HUDEP-2 (cell line): ENCODE data around the gene C3orf22.

ENCODE experiments used
- DNase-seq, 76 experiments: peaks; one replicate each; lab custom pipeline; 2025; ENCODE audit not compliant: unreplicated experiment in 76 of 76; lab: John Stamatoyannopoulos, UW

The C3orf22 gene

GRCh38 chr3:126516152-126516935 is 42.4 kb downstream of the C3orf22 start:
- no peak for DNase-seq

- no peak for DNase-seq
Observed at GRCh38 chr3:126515066-126515706, 43.5 kb downstream of the C3orf22 start.

GRCh38 chr3:126514161-126514560 is 44.6 kb downstream of the C3orf22 start:
- DNase-seq = no peak

GRCh38 chr3:126512916-126513650 is 45.6 kb downstream of the C3orf22 start:
- no peak for DNase-seq

- peak in 1 of 76 experiments; percentile 10 for DNase-seq
Observed at GRCh38 chr3:126512026-126512425, 46.7 kb downstream of the C3orf22 start.

- DNase-seq = no peak
Observed at GRCh38 chr3:126511291-126511690, 47.4 kb downstream of the C3orf22 start.

GRCh38 chr3:126510308-126510910 is 48.3 kb downstream of the C3orf22 start:
- DNase-seq = no peak

GRCh38 chr3:126509597-126510307 is 49.0 kb downstream of the C3orf22 start:
- DNase-seq = no peak

- no peak for DNase-seq
Observed at GRCh38 chr3:126508564-126508964, 50.2 kb downstream of the C3orf22 start.

- DNase-seq = no peak
Observed at GRCh38 chr3:126507886-126508285, 50.8 kb downstream of the C3orf22 start.

- DNase-seq = no peak
Observed at GRCh38 chr3:126503701-126504100, 55.0 kb downstream of the C3orf22 start.

- no peak for DNase-seq
Observed at GRCh38 chr3:126502656-126503055, 56.1 kb downstream of the C3orf22 start.

- DNase-seq = no peak
Observed at GRCh38 chr3:126501736-126502135, 57.0 kb downstream of the C3orf22 start.

GRCh38 chr3:126501054-126501453 is 57.7 kb downstream of the C3orf22 start:
- DNase-seq = no peak

- DNase-seq = no peak
Observed at GRCh38 chr3:126500016-126500415, 58.7 kb downstream of the C3orf22 start.
